GM12865 (cell line): Measurements from ENCODE around the gene GRIFIN.

ENCODE experiments used
- DNase-seq: peaks from one replicate; pipeline ENCODE4 v3.0.0; 2010; ENCODE audit warnings: low read depth
- H3K4me3 ChIP-seq: 2 replicates; pipeline ENCODE4 v1.5.1; 2011; ENCODE audit warnings: mild to moderate bottlenecking, low read depth, low read length, control low read depth
- TF ChIP-seq, protein P1 (sequence below): IDR thresholded peaks from 2 replicates; pipeline ENCODE4 v1.5.1; 2011; ENCODE audit warnings: low read length, control low read depth, low read depth, inconsistent platforms; ENCODE audit not compliant: insufficient read depth; ENCODE audit errors: missing control alignments

GRIFIN gene

GRCh38 chr7:2521341-2521745 is 45.1 kb upstream of the GRIFIN start:
- TF ChIP-seq, protein P1, sequence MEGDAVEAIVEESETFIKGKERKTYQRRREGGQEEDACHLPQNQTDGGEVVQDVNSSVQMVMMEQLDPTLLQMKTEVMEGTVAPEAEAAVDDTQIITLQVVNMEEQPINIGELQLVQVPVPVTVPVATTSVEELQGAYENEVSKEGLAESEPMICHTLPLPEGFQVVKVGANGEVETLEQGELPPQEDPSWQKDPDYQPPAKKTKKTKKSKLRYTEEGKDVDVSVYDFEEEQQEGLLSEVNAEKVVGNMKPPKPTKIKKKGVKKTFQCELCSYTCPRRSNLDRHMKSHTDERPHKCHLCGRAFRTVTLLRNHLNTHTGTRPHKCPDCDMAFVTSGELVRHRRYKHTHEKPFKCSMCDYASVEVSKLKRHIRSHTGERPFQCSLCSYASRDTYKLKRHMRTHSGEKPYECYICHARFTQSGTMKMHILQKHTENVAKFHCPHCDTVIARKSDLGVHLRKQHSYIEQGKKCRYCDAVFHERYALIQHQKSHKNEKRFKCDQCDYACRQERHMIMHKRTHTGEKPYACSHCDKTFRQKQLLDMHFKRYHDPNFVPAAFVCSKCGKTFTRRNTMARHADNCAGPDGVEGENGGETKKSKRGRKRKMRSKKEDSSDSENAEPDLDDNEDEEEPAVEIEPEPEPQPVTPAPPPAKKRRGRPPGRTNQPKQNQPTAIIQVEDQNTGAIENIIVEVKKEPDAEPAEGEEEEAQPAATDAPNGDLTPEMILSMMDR = no peak
- no peak for DNase-seq
- no peak overlapping the region for H3K4me3 ChIP-seq

DNA sequence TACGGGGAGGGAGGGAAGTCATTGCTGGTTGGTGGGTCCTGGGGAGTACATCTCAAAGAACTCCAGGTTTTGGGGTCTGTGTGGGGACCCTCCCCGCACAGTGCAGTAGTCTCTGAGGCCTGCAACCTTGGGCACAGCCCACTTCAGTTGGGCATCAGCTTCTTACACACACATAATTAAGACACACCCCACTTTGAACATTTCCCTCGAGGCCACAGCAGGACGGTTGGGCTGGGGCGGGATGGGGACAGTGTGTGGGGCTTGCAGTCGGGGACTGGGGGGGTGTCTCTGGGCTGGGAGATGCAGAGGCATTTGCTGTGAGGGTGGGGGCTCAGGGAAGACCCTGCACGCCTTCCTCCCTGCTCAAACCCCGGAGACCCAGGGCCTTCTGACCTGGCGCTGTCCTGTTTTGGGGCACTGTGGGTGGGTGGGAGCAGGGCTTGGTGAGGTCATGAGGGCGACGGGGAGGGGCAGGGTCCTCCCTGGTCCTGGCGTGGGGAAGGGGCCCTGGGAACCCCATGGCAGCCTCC is 44.6 kb upstream of the GRIFIN start:
- no peak overlapping the region for H3K4me3 ChIP-seq
- no peak for DNase-seq
- TF ChIP-seq, protein P1 = no peak

DNA sequence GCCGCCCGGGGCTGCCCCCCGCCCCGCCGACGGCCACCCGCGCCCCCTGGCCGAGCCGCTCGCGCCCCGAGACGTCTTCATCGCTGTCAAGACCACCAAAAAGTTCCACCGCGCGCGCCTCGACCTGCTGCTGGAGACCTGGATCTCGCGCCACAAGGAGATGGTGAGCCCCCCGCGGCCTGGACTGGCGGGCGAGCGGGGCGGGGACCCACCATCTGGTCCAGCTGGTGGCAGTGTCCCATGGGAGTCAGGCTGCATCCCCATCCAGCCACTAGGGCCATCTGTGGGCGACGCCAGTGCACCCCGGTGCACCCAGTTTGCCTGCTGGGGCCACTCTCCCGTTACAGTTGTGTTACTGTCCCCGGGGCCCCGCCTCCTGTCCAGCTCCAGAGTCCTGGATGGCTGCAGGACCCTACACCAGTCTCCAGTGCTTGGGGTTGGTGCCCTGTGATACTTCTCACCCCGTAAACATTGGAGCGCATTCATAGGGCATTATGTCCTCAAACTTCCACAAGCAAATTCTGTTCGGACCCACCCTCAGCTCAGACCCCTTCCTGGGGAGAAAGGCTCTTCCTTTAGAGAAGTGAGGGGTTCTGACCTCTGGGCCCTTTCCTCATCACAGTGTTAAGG is 44.0 kb upstream of the GRIFIN start:
- no peak overlapping the region; the same call in 1 of the 2 replicates for H3K4me3 ChIP-seq
- no peak for DNase-seq
- TF ChIP-seq, protein P1 = no peak

DNA sequence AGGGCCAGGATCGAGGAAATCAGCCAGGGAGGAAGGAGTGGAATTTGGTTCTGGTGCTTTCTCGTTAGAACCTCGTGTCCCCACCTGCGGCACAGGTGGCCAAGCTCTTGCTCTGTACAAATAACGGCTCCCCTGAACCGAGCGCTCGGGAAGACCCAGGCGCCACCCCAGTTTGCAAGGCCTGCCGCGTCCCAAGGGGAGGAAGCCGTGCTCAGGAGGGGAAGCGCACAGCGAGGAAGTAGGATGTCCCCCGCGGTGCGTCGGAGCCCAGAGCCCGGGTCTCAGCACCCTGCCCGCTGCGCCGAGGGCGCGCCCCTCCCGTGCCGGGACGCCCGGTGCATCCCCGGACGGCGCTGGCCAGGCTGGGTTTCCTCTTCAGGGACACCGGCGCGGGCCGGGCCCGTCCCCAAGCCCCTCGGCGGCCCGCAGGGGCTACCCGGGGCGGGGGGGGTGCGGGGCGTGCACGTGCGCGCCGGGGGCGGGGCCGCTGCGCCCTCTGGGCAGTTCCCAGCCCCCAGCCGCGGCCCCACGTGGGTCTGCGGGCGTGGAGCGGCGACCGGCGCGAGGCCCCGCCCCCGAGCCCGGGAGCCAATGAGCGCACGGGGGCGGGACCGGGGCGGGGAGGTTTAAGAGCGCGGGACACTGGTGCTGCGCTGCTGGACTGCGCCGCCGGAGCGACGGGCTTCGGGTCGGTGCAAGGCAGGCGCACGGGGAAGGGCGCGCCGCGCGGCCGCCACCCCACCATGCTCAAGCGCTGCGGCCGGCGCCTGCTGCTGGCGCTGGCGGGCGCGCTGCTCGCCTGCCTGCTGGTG is 43.1 kb upstream of the GRIFIN start, which contains the start of gene LFNG:
TSS of gene LFNG (plus strand) at position 656 of the 812 bp plus-strand sequence. CDS start at position 744, 88 bp downstream.
- peak within 1 kb of the TSS; percentile 6 for H3K4me3 ChIP-seq
- TF ChIP-seq, protein P1 = no peak
- DNase-seq = peak; percentile 89

DNA sequence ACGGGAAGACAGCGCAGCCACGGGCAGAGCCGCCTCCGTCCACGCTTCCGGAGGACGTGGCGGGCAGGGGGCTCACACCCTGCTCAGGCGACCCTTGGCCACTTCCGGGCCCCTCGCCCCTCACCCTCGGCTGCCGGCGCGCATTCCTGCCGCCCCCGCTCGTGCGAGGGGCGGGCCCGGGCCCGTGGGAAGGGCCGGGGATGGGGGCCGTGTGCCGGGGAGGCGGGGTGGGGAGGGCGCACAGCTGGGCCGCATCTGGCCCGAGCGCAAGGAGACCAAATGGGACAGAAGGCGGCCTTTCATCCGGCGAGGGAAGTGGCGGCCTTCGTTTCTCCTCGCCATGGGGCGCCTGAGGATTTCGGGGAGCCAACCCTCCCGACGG is 42.5 kb upstream of the GRIFIN start:
- peak overlapping the region; percentile 6 for H3K4me3 ChIP-seq
- no peak for DNase-seq
- TF ChIP-seq, protein P1 = no peak

GRCh38 chr7:2517678-2518507 is 41.7 kb upstream of the GRIFIN start:
- TF ChIP-seq, protein P1 = no peak
- H3K4me3 ChIP-seq = no peak overlapping the region
- no peak for DNase-seq
